ENCODE measurements around the gene JAZF1.

Gene JAZF1

GRCh38 chr7:27966219-27966780 lies 214.3 kb downstream of the JAZF1 start:
- no peak for DNase-seq (ENCODE audit: low read depth)

GRCh38 chr7:27965650-27966049 lies 214.9 kb downstream of the JAZF1 start:
- DNase-seq (ENCODE audit: low read depth), result no peak

GRCh38 chr7:27964820-27965219 lies 215.8 kb downstream of the JAZF1 start:
- no peak for DNase-seq (ENCODE audit: low read depth)

- no peak for DNase-seq (ENCODE audit: low read depth)
These were observed 217.5 kb downstream of the JAZF1 start for GRCh38 chr7:27963056-27963455.

- no peak for DNase-seq (ENCODE audit: low read depth)
These were observed 218.3 kb downstream of the JAZF1 start for GRCh38 chr7:27962273-27962672.

- DNase-seq (ENCODE audit: low read depth), result no peak
These were observed 219.3 kb downstream of the JAZF1 start for GRCh38 chr7:27961255-27961654.

GRCh38 chr7:27960415-27960814 lies 220.2 kb downstream of the JAZF1 start:
- DNase-seq (ENCODE audit: low read depth), result no peak

GRCh38 chr7:27958933-27959548 lies 221.6 kb downstream of the JAZF1 start:
- no peak for DNase-seq (ENCODE audit: low read depth)

GRCh38 chr7:27955596-27955995 lies 225.0 kb downstream of the JAZF1 start:
- no peak for DNase-seq (ENCODE audit: low read depth)

GRCh38 chr7:27955011-27955410 lies 225.6 kb downstream of the JAZF1 start:
- DNase-seq (ENCODE audit: low read depth), result no peak

GRCh38 chr7:27953777-27954176 lies 226.8 kb downstream of the JAZF1 start:
- DNase-seq (ENCODE audit: low read depth), result no peak

GRCh38 chr7:27953361-27953760 lies 227.2 kb downstream of the JAZF1 start:
- no peak for DNase-seq (ENCODE audit: low read depth)

- no peak for DNase-seq (ENCODE audit: low read depth)
These were observed 227.9 kb downstream of the JAZF1 start for GRCh38 chr7:27952456-27953285.

- no peak for DNase-seq (ENCODE audit: low read depth)
These were observed 230.5 kb downstream of the JAZF1 start for GRCh38 chr7:27950123-27950522.

GRCh38 chr7:27948861-27949260 lies 231.7 kb downstream of the JAZF1 start:
- DNase-seq (ENCODE audit: low read depth), result no peak

GRCh38 chr7:27947586-27948278 lies 232.9 kb downstream of the JAZF1 start:
- no peak for DNase-seq (ENCODE audit: low read depth)

GRCh38 chr7:27946351-27946750 lies 234.2 kb downstream of the JAZF1 start:
- no peak for DNase-seq (ENCODE audit: low read depth)

- no peak for DNase-seq (ENCODE audit: low read depth)
These were observed 235.4 kb downstream of the JAZF1 start for GRCh38 chr7:27945058-27945795.

- DNase-seq (ENCODE audit: low read depth), result no peak
These were observed 236.0 kb downstream of the JAZF1 start for GRCh38 chr7:27944643-27945042.

GRCh38 chr7:27943241-27943640 lies 237.4 kb downstream of the JAZF1 start:
- DNase-seq (ENCODE audit: low read depth), result no peak

GRCh38 chr7:27942711-27943110 lies 237.9 kb downstream of the JAZF1 start:
- DNase-seq (ENCODE audit: low read depth), result no peak

- no peak for DNase-seq (ENCODE audit: low read depth)
These were observed 239.1 kb downstream of the JAZF1 start for GRCh38 chr7:27941522-27941921.
